Gastroesophageal sphincter (tissue), 4 donors: ENCODE results near the gene DLGAP4. TPM values are rescaled to one million over a fixed set of nuclear protein-coding genes. Genes with fewer than 3 reads are reported as not detected.

Experiments
- ATAC-seq: fragments of 150-250 bp; one replicate; pipeline ENCODE4 v1.9.1; 2016; ENCODE audit warnings: mild to moderate bottlenecking, moderate library complexity
- H3K27ac ChIP-seq, 4 donors: fragments of 200-600 bp; sonication (generic) in 3 of 4; 1 replicate in 3 of 4; 2 replicates in 1 of 4; pipeline ENCODE4 v1.5.1; 2016 to 2019
- H3K27me3 ChIP-seq: fragments of 200-600 bp; sonication (generic); one replicate; pipeline ENCODE4 v1.5.1; 2019
- H3K36me3 ChIP-seq, 2 donors: fragments of 200-600 bp; sonication (generic); one replicate each; pipeline ENCODE4 v1.5.1; 2019; ENCODE audit warnings: control low read depth in 1 of 2
- H3K4me1 ChIP-seq, 3 donors: fragments of 200-600 bp; sonication (generic); 1 replicate in 2 of 3; 2 replicates in 1 of 3; pipeline ENCODE4 v1.5.1; 2016 to 2019; ENCODE audit warnings: control low read depth in 2 of 3
- H3K4me3 ChIP-seq, 2 donors: fragments of 200-600 bp; sonication (generic); one replicate each; pipeline ENCODE4 v1.5.1; 2019; ENCODE audit warnings: mild to moderate bottlenecking in 1 of 2, moderate library complexity in 1 of 2
- H3K9me3 ChIP-seq, 3 donors: fragments of 200-600 bp; sonication (generic); one replicate each; pipeline ENCODE4 v1.5.1; 2017 to 2019; ENCODE audit warnings: control low read depth in 2 of 3
- EP300 ChIP-seq: sonication (generic); formaldehyde crosslinking; IDR thresholded peaks from one replicate; pipeline ENCODE4 v1.6.1; 2017; ENCODE audit warnings: antibody characterized with exemption, mild to moderate bottlenecking
- POLR2A ChIP-seq, 2 donors: fragments of 450-650 bp; IDR thresholded peaks; one replicate each; pipeline ENCODE4 v1.6.1; 2017; ENCODE audit warnings: antibody characterized with exemption in 2 of 2, mild to moderate bottlenecking in 2 of 2, moderate library complexity in 1 of 2
- POLR2AphosphoS5 ChIP-seq: sonication (generic); formaldehyde crosslinking; IDR thresholded peaks from one replicate; pipeline ENCODE4 v1.6.1; 2017; ENCODE audit warnings: antibody characterized with exemption
- WGBS, 2 donors: methylation state at CpG; one replicate each; pipeline ENCODE4 v1.1.5; 2018; ENCODE audit warnings: low coverage in 1 of 2; 5-methylcytosine and 5-hydroxymethylcytosine counted together
- total RNA-seq, 4 donors: library from RNA; depleted of rRNA; stranded (reverse); fragments of >200 nt; gene quantifications; one replicate each; pipeline ENCODE4 v1.1.0, GENCODE V29; 2016
- TF ChIP-seq, protein P1 (sequence below), 4 experiments: fragments of 200-600 bp in 2 of 4; fragments of 450-650 bp in 2 of 4; sonication (generic) in 1 of 4; IDR thresholded peaks; one replicate each; pipeline ENCODE4 v1.5.1; 2017 to 2019; ENCODE audit warnings: antibody characterized with exemption in 4 of 4, mild to moderate bottlenecking in 2 of 4, moderate library complexity in 2 of 4

The DLGAP4 gene
- total RNA-seq, 4 donors from 2014 or later = 35.5 to 76.1 (median 42.2) TPM

DNA sequence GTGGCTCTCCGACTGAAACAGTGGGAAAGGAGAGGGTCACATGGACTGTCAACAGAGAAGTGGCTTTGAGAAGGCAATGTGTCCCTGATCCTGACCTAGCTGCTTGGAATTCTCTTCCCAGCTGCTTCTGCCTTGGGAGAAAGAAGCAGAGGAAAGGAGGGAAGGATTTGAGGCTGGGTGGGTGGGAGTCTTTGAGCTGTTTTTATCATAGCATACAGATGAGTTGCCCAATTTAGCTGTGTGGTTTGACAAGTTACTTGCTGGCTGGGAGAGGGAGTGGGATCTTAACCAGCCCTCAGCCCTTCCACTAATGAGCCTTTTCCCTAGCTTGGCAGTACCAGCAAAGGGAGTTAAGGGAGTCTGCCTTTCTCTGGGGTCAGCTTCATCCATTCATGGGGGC is 184.1 kb downstream of the DLGAP4 start:
- TF ChIP-seq POLR2A (IDR thresholded peaks at IDR 0.05) = no peak
- no peak for TF ChIP-seq POLR2AphosphoS5
- no peak for TF ChIP-seq EP300
- TF ChIP-seq, protein P1, sequence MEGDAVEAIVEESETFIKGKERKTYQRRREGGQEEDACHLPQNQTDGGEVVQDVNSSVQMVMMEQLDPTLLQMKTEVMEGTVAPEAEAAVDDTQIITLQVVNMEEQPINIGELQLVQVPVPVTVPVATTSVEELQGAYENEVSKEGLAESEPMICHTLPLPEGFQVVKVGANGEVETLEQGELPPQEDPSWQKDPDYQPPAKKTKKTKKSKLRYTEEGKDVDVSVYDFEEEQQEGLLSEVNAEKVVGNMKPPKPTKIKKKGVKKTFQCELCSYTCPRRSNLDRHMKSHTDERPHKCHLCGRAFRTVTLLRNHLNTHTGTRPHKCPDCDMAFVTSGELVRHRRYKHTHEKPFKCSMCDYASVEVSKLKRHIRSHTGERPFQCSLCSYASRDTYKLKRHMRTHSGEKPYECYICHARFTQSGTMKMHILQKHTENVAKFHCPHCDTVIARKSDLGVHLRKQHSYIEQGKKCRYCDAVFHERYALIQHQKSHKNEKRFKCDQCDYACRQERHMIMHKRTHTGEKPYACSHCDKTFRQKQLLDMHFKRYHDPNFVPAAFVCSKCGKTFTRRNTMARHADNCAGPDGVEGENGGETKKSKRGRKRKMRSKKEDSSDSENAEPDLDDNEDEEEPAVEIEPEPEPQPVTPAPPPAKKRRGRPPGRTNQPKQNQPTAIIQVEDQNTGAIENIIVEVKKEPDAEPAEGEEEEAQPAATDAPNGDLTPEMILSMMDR (IDR thresholded peaks at IDR 0.05) = no peak
- Histone ChIP-seq H3K9me3 (no peaks in the 10 kb centered on the region), H3K36me3 (no peaks in the 10 kb centered on the region), H3K27ac (peak overlapping the region in 3 of 4 donors; percentile 7 to 53 (median 48)), H3K4me1 (peaks cover 0 to 99% (median 44%) of the 10 kb centered on the region in 3 donors), H3K27me3 (no peaks in the 10 kb centered on the region), H3K4me3 (no peak overlapping the region)
- no peak for ATAC-seq
- WGBS, 2 donors = no CpG with 5 or more reads among the region's 1 CpG

DNA sequence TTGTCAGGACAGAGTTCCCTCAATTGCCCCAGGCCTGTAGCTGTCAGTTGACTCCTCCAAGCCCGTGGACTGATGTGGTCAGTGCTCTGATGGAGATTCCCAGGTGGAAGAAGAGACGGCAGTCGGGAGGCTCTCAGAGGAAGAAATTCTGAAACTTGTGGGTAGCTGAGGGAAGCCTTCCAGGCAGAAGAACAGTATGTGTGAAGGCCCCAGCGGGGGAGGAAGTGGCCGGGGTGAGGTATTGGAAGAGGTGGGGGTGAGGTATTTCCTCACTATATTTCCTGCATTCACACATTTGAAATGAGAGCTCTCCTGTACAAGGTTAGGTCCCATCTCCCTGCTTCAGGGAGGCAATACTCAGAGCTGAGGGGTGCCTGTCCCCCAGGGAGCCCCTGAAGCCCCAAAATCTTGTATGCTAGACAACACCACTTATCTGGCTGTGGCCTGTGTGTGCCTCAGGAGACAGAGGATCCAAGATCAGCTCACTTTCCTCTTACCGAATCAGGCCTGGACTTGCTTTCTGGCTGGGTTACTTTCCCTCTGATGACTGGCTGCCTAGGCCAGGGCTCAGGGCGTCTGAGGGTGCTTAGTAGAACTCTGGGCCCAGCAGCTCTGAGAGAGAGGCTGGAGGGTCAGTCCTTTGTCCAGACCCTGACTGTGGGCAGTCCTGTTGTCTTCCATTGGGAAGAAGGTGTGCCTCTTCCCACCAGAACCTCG is 185.9 kb downstream of the DLGAP4 start:
- Histone ChIP-seq H3K27me3 (no peaks in the 10 kb centered on the region), H3K9me3 (no peaks in the 10 kb centered on the region), H3K4me1 (peaks cover 0 to 91% (median 25%) of the 10 kb centered on the region in 3 donors), H3K36me3 (peaks cover 0 to 15% of the 10 kb centered on the region in 2 donors), H3K27ac (peak overlapping the region; percentile 7 to 84 (median 78)), H3K4me3 (no peak overlapping the region)
- 10 to 18% methylated on average over 2 to 6 of the region's 8 CpGs for WGBS, 2 donors
- peak; percentile 15 for ATAC-seq
- TF ChIP-seq, protein P1 (IDR thresholded peaks at IDR 0.05) = no peak
- TF ChIP-seq POLR2AphosphoS5 = no peak

DNA sequence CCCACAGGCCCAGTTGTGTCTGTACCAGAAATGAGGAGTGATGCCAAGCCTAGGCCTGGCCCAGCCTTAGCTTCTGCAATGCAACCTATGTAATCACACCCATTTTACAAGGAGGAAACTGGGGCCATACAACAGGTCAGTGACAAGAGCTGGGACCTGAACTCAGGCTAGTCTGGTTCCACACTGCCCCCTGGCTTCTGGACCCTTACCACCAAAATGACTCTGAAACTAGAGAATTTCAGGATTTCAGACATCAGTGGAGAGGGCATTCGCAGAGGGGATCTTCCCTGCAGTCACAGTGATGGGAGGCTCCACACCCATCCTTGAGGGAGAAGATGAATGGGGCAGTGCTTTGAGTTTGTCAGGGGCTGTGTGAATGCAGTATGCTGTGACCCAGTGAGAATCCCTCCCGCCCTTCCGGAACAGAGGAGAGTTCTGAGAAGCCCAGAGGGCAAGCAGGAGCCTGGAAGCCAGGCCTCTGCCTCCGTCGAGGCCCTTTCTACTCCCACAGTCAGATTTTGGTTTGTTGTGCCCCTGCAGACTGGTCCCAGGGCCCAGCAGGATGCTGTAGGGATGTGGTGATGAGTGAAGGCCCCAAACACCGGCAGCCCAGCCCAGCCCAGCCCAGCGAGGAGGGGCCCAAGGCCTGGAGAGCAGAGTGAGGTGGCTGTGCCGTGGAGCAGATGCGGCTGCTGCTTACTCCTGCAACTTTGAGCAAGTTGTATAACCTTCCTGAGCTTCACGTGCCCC is 187.1 kb downstream of the DLGAP4 start:
- H3K9me3 ChIP-seq = no peaks in the 10 kb centered on the region
- H3K27ac ChIP-seq = peak overlapping the region in 3 of 4 donors; percentile 76 to 84 (median 81)
- 0% methylated on average over 2 of the region's 10 CpGs; no CpG with 5 or more reads in 1 of the 2 donors for WGBS, 2 donors
- no peak for ATAC-seq
- H3K4me3 ChIP-seq = no peak overlapping the region
- no peaks in the 10 kb centered on the region for H3K27me3 ChIP-seq
- H3K4me1 ChIP-seq = peaks cover 0 to 87% (median 25%) of the 10 kb centered on the region in 3 donors
- H3K36me3 ChIP-seq = peaks cover 0 to 27% of the 10 kb centered on the region in 2 donors
- TF ChIP-seq, protein P1 (IDR thresholded peaks at IDR 0.05) = peak in 2 of 4 experiments; percentile 37 to 52
- no peak for TF ChIP-seq POLR2AphosphoS5

DNA sequence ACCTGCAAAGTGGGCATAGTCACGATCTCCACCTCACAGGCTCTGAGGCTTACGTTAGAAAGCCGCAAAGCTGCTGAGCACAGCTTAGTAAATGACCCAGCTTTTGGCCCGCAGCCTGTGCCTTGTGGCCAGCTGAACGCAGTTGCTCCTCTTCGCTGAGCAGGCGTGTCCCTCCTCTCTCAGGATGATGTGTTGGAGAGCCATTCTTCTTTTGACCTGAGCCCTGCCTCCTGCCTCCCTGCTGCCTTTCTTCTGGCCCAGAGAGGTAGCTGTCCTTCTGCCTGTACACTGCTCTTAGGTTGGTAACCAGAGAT is 187.6 kb downstream of the DLGAP4 start:
- Histone ChIP-seq H3K27ac (peak overlapping the region in 3 of 4 donors; percentile 76 to 84 (median 81)), H3K36me3 (peaks cover 0 to 32% of the 10 kb centered on the region in 2 donors), H3K27me3 (no peaks in the 10 kb centered on the region), H3K4me1 (peaks cover 0 to 82% (median 25%) of the 10 kb centered on the region in 3 donors), H3K4me3 (no peak overlapping the region), H3K9me3 (no peaks in the 10 kb centered on the region)
- 0% methylated on average over 1 to 3 of the region's 7 CpGs for WGBS, 2 donors
- ATAC-seq = peak; percentile 83
- TF ChIP-seq POLR2AphosphoS5 = peak; percentile 35
- TF ChIP-seq, protein P1 (IDR thresholded peaks at IDR 0.05) = no peak
